ENCODE data around the gene PLEKHH3. TPM values are rescaled to one million over a fixed set of nuclear protein-coding genes. Genes with fewer than 3 reads are reported as not detected.

Gene PLEKHH3
- total and polyA plus RNA-seq, 10 of the 15 experiments (the other 5 are each of a cell fraction or from before 2014, with no cell fraction given): 0.31 to 38.0 (median 11.0) TPM

DNA sequence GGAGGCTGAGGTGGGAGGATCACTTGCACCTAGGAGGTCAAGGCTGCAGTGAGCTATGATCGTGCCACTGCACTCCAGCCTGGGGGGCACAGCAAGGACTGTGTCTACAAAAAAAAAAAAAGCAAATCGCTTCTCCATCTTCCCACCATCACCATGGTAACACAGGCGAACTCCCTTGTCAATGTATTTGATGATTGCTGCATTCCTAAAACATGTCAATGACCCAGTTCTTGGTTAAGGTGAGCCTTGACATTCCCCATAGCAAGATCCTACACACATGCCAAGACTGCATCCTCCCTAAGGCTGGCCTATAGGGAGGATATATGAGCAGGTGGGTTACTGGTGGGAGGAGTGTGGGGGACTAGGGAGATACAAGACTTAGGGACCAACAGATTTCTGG is 17.7 kb upstream of the PLEKHH3 start:
- RAD21 ChIA-PET (ENCODE audit: unreplicated experiment): no interaction called here
- Histone ChIP-seq H2AFZ (ENCODE audit: control insufficient read depth, low read depth, low read length) (no peak overlapping the region), H3K9me3 (replicated peaks; ENCODE audit: control insufficient read depth, insufficient read depth, low read length) (no peaks in the 10 kb centered on the region), H3K79me2 (ENCODE audit: control insufficient read depth, insufficient read depth, low read length) (no peaks in the 10 kb centered on the region), H3K4me2 (ENCODE audit: control insufficient read depth, insufficient read depth) (no peak overlapping the region), H3K9ac (ENCODE audit: control insufficient read depth, insufficient read depth, low read length) (no peak overlapping the region), H3K4me3 (no peak overlapping the region), H3K27me3 (replicated peaks in 1 of 2; ENCODE audit: control insufficient read depth in 2 of 2, insufficient read depth in 2 of 2, low read length in 1 of 2) (no peaks in the 10 kb centered on the region), H3K27ac (ENCODE audit: control insufficient read depth, insufficient read depth) (no peak overlapping the region), H4K20me1 (ENCODE audit: control insufficient read depth, insufficient read depth) (no peaks in the 10 kb centered on the region), H3K4me1 (ENCODE audit: control insufficient read depth, insufficient read depth, low read length) (no peaks in the 10 kb centered on the region), H3K36me3 (ENCODE audit: control insufficient read depth in 2 of 2, insufficient read depth in 2 of 2, low read length in 1 of 2) (peaks cover 20 to 32% of the 10 kb centered on the region in 2 experiments)
- SMC1A ChIA-PET (ENCODE audit: uncharacterized antibody, unreplicated experiment): no interaction called here
- ATAC-seq: no peak
- CTCF ChIA-PET: interaction anchor here (2.4 kb wide), 1 partner anchor 14 kb away, joined by 7 read pairs; no protein-coding TSS in a partner anchor
- FAIRE-seq: no peak
- no peak for TF ChIP-seq ESRRA (IDR thresholded peaks at IDR 0.05; ENCODE audit: low read length)
- TF ChIP-seq E4F1 (IDR thresholded peaks at IDR 0.05; ENCODE audit: borderline replicate concordance, partially characterized antibody): no peak
- TF ChIP-seq SREBF2 (IDR thresholded peaks at IDR 0.05; ENCODE audit: low read length): no peak
- TF ChIP-seq EP300 (IDR thresholded peaks at IDR 0.05; ENCODE audit: borderline replicate concordance in 1 of 2, control insufficient read depth in 1 of 2, low read depth in 2 of 2, low read length in 2 of 2): no peak
- TF ChIP-seq, protein P1, sequence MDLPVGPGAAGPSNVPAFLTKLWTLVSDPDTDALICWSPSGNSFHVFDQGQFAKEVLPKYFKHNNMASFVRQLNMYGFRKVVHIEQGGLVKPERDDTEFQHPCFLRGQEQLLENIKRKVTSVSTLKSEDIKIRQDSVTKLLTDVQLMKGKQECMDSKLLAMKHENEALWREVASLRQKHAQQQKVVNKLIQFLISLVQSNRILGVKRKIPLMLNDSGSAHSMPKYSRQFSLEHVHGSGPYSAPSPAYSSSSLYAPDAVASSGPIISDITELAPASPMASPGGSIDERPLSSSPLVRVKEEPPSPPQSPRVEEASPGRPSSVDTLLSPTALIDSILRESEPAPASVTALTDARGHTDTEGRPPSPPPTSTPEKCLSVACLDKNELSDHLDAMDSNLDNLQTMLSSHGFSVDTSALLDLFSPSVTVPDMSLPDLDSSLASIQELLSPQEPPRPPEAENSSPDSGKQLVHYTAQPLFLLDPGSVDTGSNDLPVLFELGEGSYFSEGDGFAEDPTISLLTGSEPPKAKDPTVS (IDR thresholded peaks at IDR 0.05; ENCODE audit: low read depth, low read length): no peak
- no peak for TF ChIP-seq ZZZ3 (IDR thresholded peaks at IDR 0.05; ENCODE audit: control insufficient read depth, insufficient read length, low read depth)
- no peak for TF ChIP-seq STAT3 (IDR thresholded peaks at IDR 0.05; ENCODE audit: low read depth, low read length)
- no peak for TF ChIP-seq PBX3 (IDR thresholded peaks at IDR 0.05; ENCODE audit: insufficient replicate concordance, low read depth, low read length)
- no peak for TF ChIP-seq RFX5 (IDR thresholded peaks at IDR 0.05; ENCODE audit: low read depth, low read length)
- TF ChIP-seq NFYB (IDR thresholded peaks at IDR 0.05; ENCODE audit: insufficient read depth, low read depth, low read length): no peak
- no peak for TF ChIP-seq PKNOX1 (IDR thresholded peaks at IDR 0.05)
- no peak for TF ChIP-seq BCL11A (IDR thresholded peaks at IDR 0.05; ENCODE audit: low read depth, low read length)
- TF ChIP-seq NFYA (IDR thresholded peaks at IDR 0.05; ENCODE audit: borderline replicate concordance, low read depth, low read length): no peak
- in situ Hi-C loops (cut with MboI) (no loop called here), intact Hi-C loops (cut with micrococcal nuclease; ENCODE audit: unreplicated experiment) (no loop called here)
- WGBS (ENCODE audit: insufficient coverage, insufficient replicate concordance, low lambda C conversion rate, missing lambda C conversion rate): 81% methylated on average over 3 of the region's 3 CpGs
- no peak for DNase-seq (ENCODE audit: low read depth, low spot score)
- POLR2A ChIA-PET: interaction anchor here (0.7 to 1.2 kb wide), 2 partner anchors 11 to 108 kb away, joined by 4 to 6 read pairs; no protein-coding TSS in a partner anchor
- no TSS peak for BruUV-seq (replicated peaks)
